Measurements from ENCODE around the gene EVA1A. TPM values are rescaled to one million over a fixed set of nuclear protein-coding genes. Genes with fewer than 3 reads are reported as not detected.

Gene EVA1A, protein sequence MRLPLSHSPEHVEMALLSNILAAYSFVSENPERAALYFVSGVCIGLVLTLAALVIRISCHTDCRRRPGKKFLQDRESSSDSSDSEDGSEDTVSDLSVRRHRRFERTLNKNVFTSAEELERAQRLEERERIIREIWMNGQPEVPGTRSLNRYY
- 1 to 10 TPM in 3 of 9 donors, under 1 TPM in 3, not detected in 3; 0.53 to 2.0 (median 0.96) TPM for total RNA-seq
- polyA plus RNA-seq = 1 to 10 TPM in 2 of 3 donors, under 1 TPM in 1; 0.81 to 4.3 (median 2.1) TPM
- long read RNA-seq, donor 1 = 0 reads
- long read RNA-seq, donor 2 = 0 reads
- long read RNA-seq, donor 3 = 0 reads
- long read RNA-seq, donor 4 = 0 reads
- long read RNA-seq, donor 5 = 0 reads
- long read RNA-seq, donor 6, partial matches to known transcripts = 0 of 1 reads
- long read RNA-seq, donor 6, other reads (novel, unspliced or antisense) = 0 of 1 reads
- long read RNA-seq, donor 7 = 0 reads
- long read RNA-seq, donor 8, partial matches to known transcripts = 0 of 2 reads
- long read RNA-seq, donor 8, other reads (novel, unspliced or antisense) = 0 of 2 reads
- long read RNA-seq, donor 9 = 0 reads
- long read RNA-seq, donor 10 = 0 reads

DNA sequence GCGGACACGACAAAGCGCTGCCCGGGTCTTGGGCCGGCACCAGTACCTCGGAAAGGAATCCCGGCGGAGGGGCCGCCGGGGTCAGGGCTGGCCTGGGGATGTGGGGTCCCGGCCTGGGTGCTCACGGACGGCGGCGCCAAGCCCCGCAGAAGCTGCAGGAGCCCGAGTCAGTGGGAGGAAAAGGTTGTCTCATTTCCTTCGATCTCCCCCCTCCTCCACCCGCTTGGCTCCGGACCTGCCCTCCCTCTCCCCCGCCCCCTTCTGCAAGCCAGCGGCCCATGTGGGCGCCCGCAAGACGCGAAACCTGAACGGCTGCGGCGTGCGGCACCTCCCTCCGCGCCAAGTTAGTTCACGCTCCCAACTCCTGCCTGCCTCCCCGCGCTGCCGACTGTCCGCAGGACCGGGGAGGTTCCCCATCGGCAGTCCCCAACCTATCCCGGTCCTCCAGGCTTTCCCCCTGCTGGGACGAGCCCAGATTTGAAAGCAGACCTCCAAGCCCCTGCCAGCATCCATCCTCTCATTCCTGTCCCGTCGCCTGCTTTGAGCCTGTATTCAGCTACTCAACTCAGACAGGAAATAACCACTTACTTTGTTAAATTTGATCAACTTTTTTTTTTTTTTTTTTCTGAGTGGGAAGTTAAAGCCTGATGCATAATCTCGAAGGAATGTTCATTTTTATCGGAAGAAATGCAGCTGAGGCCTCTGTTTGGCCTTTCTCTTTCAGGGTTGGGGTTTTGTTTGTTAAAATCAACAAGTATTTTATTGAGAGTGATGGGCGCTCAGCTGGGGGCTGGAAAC lies at the start of gene EVA1A:
EVA1A (minus strand) TSS at position 172 of the 798 bp plus-strand sequence. CDS start 42,799 bp downstream, outside the sequence.
- Histone ChIP-seq H3K27ac (no peak within 1 kb of the TSS), H3K4me1 (replicated peaks in 1 of 2) (no peaks in the 10 kb centered on the region), H3K4me3 (peak within 1 kb of the TSS in 1 of 4 donors; percentile 41), H3K9me3 (replicated peaks in 1 of 3) (no peaks in the 10 kb centered on the region), H3K36me3 (replicated peaks in 1 of 2) (no peaks in the 10 kb centered on the region), H3K27me3 (peaks cover 5% of the 10 kb centered on the region)
- no peak for TF ChIP-seq POLR2A (IDR thresholded peaks at IDR 0.05)
- TF ChIP-seq, protein P1, sequence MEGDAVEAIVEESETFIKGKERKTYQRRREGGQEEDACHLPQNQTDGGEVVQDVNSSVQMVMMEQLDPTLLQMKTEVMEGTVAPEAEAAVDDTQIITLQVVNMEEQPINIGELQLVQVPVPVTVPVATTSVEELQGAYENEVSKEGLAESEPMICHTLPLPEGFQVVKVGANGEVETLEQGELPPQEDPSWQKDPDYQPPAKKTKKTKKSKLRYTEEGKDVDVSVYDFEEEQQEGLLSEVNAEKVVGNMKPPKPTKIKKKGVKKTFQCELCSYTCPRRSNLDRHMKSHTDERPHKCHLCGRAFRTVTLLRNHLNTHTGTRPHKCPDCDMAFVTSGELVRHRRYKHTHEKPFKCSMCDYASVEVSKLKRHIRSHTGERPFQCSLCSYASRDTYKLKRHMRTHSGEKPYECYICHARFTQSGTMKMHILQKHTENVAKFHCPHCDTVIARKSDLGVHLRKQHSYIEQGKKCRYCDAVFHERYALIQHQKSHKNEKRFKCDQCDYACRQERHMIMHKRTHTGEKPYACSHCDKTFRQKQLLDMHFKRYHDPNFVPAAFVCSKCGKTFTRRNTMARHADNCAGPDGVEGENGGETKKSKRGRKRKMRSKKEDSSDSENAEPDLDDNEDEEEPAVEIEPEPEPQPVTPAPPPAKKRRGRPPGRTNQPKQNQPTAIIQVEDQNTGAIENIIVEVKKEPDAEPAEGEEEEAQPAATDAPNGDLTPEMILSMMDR (IDR thresholded peaks at IDR 0.05) = no peak
- intact Hi-C loops (cut with DNase I) = no loop called here
- 3 to 13% (median 4%) methylated on average over 12 to 46 of the region's 46 CpGs for WGBS, 4 donors
- peak in 3 of 7 donors; percentile 3 to 17 (median 10) for DNase-seq

DNA sequence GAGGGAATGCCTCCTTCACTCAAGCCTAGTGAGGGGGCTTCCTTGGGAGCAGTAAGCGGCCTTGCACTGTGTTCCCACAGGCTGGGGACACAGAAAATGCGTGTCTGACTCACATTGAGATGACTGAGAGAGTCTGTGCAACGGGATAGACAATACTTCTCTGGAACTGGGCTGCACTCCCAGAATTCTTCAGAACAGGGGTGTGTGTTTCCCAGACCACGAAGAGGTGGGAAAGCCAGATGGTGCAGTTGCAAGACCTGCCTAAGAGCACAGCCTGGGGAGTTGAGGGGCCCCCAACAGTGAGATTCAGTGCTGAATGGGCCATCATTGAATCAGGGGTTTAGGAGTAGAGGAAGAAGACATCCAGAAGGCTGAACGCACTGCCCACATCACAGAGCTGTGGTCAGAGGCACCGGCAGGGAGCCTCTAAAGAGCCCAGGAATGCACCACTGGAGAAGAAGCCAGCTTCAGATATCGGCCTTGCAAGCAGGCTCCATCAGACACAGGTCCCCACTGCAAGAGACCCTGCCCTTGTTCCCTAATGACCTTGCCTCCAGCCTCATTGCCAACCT lies 49.3 kb upstream of the EVA1A start:
- no peaks in the 10 kb centered on the region for H3K4me1 ChIP-seq (replicated peaks in 1 of 2)
- no peaks in the 10 kb centered on the region for H3K36me3 ChIP-seq (replicated peaks in 1 of 2)
- no peak for TF ChIP-seq POLR2A (IDR thresholded peaks at IDR 0.05)
- TF ChIP-seq, protein P1 (IDR thresholded peaks at IDR 0.05) = no peak
- no peak for DNase-seq
- intact Hi-C loops (cut with DNase I) = loop anchor here (2.0 to 10.0 kb wide), 3 partner anchors 145 to 685 kb away; no protein-coding TSS in a partner anchor
- H3K27me3 ChIP-seq = no peaks in the 10 kb centered on the region
- H3K4me3 ChIP-seq = no peak overlapping the region
- 73 to 81% (median 76%) methylated on average over 7 of the region's 7 CpGs for WGBS, 4 donors
- no peak overlapping the region for H3K27ac ChIP-seq
- H3K9me3 ChIP-seq (replicated peaks in 1 of 3) = no peaks in the 10 kb centered on the region

DNA sequence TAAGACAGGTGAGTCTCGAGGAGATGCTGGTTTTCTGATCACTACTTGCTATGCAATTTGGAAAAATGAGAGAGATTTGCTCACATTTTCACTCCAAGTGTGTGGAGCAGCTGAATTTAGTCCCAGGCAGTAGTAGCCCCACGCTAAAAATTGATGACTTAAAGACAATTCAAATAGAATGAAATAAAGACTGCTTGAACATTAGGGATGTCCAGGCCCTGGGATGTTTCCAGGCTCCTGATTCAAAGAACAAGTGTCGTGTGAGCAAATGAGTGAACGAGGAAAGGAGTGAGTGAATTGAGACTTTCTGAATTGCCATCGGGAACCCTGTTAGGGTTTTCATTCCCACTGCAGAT lies 48.6 kb upstream of the EVA1A start:
- H3K4me3 ChIP-seq = no peak overlapping the region
- H3K27me3 ChIP-seq = no peaks in the 10 kb centered on the region
- no peaks in the 10 kb centered on the region for H3K4me1 ChIP-seq (replicated peaks in 1 of 2)
- no peaks in the 10 kb centered on the region for H3K36me3 ChIP-seq (replicated peaks in 1 of 2)
- H3K9me3 ChIP-seq (replicated peaks in 1 of 3) = no peaks in the 10 kb centered on the region
- 44 to 50% (median 46%) methylated on average over 5 of the region's 5 CpGs for WGBS, 4 donors
- no peak overlapping the region for H3K27ac ChIP-seq
- DNase-seq = no peak
- intact Hi-C loops (cut with DNase I) = loop anchor here (2.0 to 10.0 kb wide), 3 partner anchors 145 to 685 kb away; no protein-coding TSS in a partner anchor
- no peak for TF ChIP-seq POLR2A (IDR thresholded peaks at IDR 0.05)
- TF ChIP-seq, protein P1 (IDR thresholded peaks at IDR 0.05) = peak in 2 of 6 experiments; percentile 10 to 30
